CD14-positive monocyte (primary cell): ENCODE data around the gene PDE9A. TPM values are rescaled to one million over a fixed set of nuclear protein-coding genes. Genes with fewer than 3 reads are reported as not detected.

Experiments used
- DNase-seq, 3 donors: peaks; one replicate each; pipeline ENCODE4 v3.0.0-alpha.2; 2011 to 2022
- H2AFZ ChIP-seq: 2 replicates; pipeline ENCODE4 v1.6.0; 2012; ENCODE audit warnings: mild to moderate bottlenecking, low read depth, low read length, inconsistent platforms; ENCODE audit not compliant: insufficient read depth, poor library complexity, severe bottlenecking
- H3K27ac ChIP-seq, 2 donors: 1 replicate in 1 of 2; 2 replicates in 1 of 2; pipeline ENCODE4 v1.5.1; 2012 to 2013; ENCODE audit warnings: low read length in 2 of 2, control low read depth in 1 of 2, inconsistent platforms in 1 of 2, low read depth in 1 of 2, mild to moderate bottlenecking in 1 of 2
- H3K27me3 ChIP-seq, 2 donors: one replicate each; pipeline versions ENCODE4 v1.6.0 to v1.6.1; 2011 to 2013; ENCODE audit warnings: low read length in 2 of 2; ENCODE audit not compliant: control insufficient read depth in 2 of 2, insufficient read depth in 2 of 2
- H3K36me3 ChIP-seq, 2 donors: replicated peaks in 1 of 2; 1 replicate in 1 of 2; 2 replicates in 1 of 2; pipeline versions ENCODE4 v1.5.1 to v1.6.1; 2012 to 2013; ENCODE audit warnings: low read length in 2 of 2, control low read depth in 1 of 2, inconsistent platforms in 1 of 2, mild to moderate bottlenecking in 1 of 2; ENCODE audit not compliant: insufficient read depth in 2 of 2, control insufficient read depth in 1 of 2
- H3K4me1 ChIP-seq, 2 donors: 1 replicate in 1 of 2; 2 replicates in 1 of 2; pipeline versions ENCODE4 v1.5.1 to v1.6.1; 2012 to 2013; ENCODE audit warnings: low read length in 2 of 2, control low read depth in 1 of 2, inconsistent platforms in 1 of 2, mild to moderate bottlenecking in 1 of 2, moderate library complexity in 1 of 2; ENCODE audit not compliant: insufficient read depth in 2 of 2, control insufficient read depth in 1 of 2
- H3K4me2 ChIP-seq: replicated peaks from 2 replicates; pipeline ENCODE3; 2012; ENCODE audit warnings: low read length, moderate library complexity, mild to moderate bottlenecking; ENCODE audit not compliant: poor library complexity, severe bottlenecking; ENCODE audit errors: extremely low read depth
- H3K4me3 ChIP-seq, 3 experiments: fragments of 200-600 bp in 1 of 3; sonication (generic) in 1 of 3; replicated peaks in 1 of 3; 1 replicate in 2 of 3; 2 replicates in 1 of 3; pipeline ENCODE4 v1.5.1; 2011 to 2013; ENCODE audit warnings: low read length in 3 of 3, mild to moderate bottlenecking in 3 of 3, control low read depth in 2 of 3, low read depth in 2 of 3, inconsistent platforms in 1 of 3, moderate library complexity in 1 of 3
- H3K79me2 ChIP-seq: 2 replicates; pipeline ENCODE4 v1.6.0; 2012; ENCODE audit warnings: mild to moderate bottlenecking, control low read depth, inconsistent platforms, low read length, moderate library complexity; ENCODE audit not compliant: insufficient read depth
- H3K9ac ChIP-seq: 2 replicates; pipeline ENCODE4 v1.6.0; 2017; ENCODE audit warnings: low read length, mild to moderate bottlenecking; ENCODE audit not compliant: insufficient read depth, poor library complexity, severe bottlenecking
- H3K9me3 ChIP-seq, 2 donors: replicated peaks in 1 of 2; 1 replicate in 1 of 2; 2 replicates in 1 of 2; pipeline versions ENCODE4 v1.5.1 to v1.6.1; 2012 to 2013; ENCODE audit warnings: low read length in 2 of 2, control low read depth in 1 of 2; ENCODE audit not compliant: control insufficient read depth in 1 of 2, insufficient read depth in 1 of 2
- H4K20me1 ChIP-seq: 2 replicates; pipeline ENCODE4 v1.6.0; 2012; ENCODE audit warnings: mild to moderate bottlenecking, low read length, control low read depth, moderate library complexity; ENCODE audit not compliant: insufficient read depth
- H3K27ac Mint-ChIP-seq, 7 donors: one replicate each; pipeline ENCODE4 v1.8.0; 2020; ENCODE audit warnings: mild to moderate bottlenecking in 7 of 7, mixed read lengths in 7 of 7, moderate library complexity in 6 of 7, inconsistent platforms in 2 of 7
- H3K27me3 Mint-ChIP-seq, 3 donors: one replicate each; pipeline ENCODE4 v1.8.0; 2021 to 2022; ENCODE audit warnings: low read depth in 3 of 3, mild to moderate bottlenecking in 3 of 3, mixed read lengths in 3 of 3, moderate library complexity in 3 of 3, inconsistent platforms in 1 of 3
- H3K36me3 Mint-ChIP-seq, 2 donors: one replicate each; pipeline ENCODE4 v1.8.0; 2020; ENCODE audit warnings: mixed read lengths in 2 of 2, inconsistent platforms in 1 of 2, mild to moderate bottlenecking in 1 of 2
- H3K4me1 Mint-ChIP-seq: one replicate; pipeline ENCODE4 v1.8.0; 2020; ENCODE audit warnings: mild to moderate bottlenecking, mixed read lengths
- H3K4me3 Mint-ChIP-seq, 2 donors: one replicate each; pipeline ENCODE4 v1.8.0; 2020; ENCODE audit warnings: mild to moderate bottlenecking in 2 of 2, mixed read lengths in 2 of 2, moderate library complexity in 1 of 2
- H3K9me3 Mint-ChIP-seq, 7 donors: one replicate each; pipeline ENCODE4 v1.8.0; 2020 to 2022; ENCODE audit warnings: mixed read lengths in 7 of 7, mild to moderate bottlenecking in 6 of 7, moderate library complexity in 6 of 7, inconsistent platforms in 2 of 7
- WGBS: methylation state at CpG from one replicate; pipeline ENCODE4 v1.1.5; 2013; ENCODE audit warnings: missing lambda C conversion rate; ENCODE audit not compliant: insufficient coverage; 5-methylcytosine and 5-hydroxymethylcytosine counted together
- intact Hi-C, 2 donors: fragments of 100-400 bp; cut with micrococcal nuclease; formaldehyde crosslinking; loops; one replicate each; pipeline versions ENCODE4 v1.15.0 to v1.15.1; 2023
- polyA plus RNA-seq, 3 donors: library from polyadenylated mRNA; depleted of rRNA in 1 of 3; unstranded in 2 of 3; stranded (reverse) in 1 of 3; fragments of 300-500 nt in 2 of 3; fragments of >200 nt in 1 of 3; fragmentation: Illumina TruSeq in 2 of 3; gene quantifications; 1 replicate in 2 of 3; 2 replicates in 1 of 3; pipeline ENCODE4 v1.2.3, GENCODE V29; 2012 to 2021
- TF ChIP-seq, protein P1 (sequence below): fragments of 200-600 bp; IDR thresholded peaks from one replicate; pipeline ENCODE4 v1.8.0; 2022; ENCODE audit warnings: antibody characterized with exemption, mild to moderate bottlenecking

Gene PDE9A
- polyA plus RNA-seq, 3 donors = 0.05 to 0.52 TPM; not detected in 1

DNA sequence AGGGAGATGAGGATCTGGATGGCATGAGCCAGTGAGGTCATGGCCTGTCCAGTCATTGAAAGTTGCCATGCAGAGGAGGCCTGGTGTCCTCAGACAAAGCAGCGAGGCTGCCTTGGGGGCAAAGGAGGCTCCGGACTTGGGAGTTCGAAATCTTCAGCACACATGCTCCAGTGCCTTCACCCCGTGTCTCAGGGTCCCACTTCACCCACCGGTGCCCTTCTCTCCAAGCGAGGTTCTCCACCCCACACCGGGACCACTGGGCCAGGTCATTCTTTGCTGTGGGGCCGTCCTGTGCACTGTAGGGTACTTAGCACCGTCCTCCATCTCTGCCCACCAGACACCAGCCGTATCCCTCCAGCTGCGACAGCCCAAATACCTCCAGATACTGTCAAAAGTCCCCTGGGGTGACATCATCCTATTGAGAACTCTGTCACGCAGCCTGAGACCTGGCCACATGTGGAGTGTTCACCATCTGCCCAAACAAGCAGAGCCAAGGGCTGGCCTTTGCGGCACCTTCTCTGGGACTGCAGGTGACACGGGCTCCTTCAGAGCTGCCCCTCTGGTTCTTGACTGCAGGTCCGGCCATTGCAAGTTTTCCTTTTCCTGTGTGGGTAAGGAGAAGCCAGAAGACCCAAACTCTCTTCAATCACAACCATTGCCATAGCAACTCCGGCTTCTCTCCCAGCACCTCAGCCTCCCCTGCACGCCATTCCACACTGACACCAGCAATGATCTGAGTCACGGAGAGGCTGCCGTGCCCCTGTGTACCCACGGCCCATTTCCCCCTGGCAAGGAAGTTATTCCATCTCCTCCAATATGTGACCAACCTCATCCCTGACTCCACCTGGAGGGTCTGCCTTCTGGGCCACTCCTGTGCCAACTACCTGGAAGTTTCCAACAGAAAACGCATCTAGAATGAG is 20.4 kb upstream of the PDE9A start:
- peaks cover 0 to 14% of the 10 kb centered on the region in 2 donors for H3K4me1 ChIP-seq
- no peaks in the 10 kb centered on the region for H3K79me2 ChIP-seq
- H3K36me3 Mint-ChIP-seq = no peaks in the 10 kb centered on the region
- no peaks in the 10 kb centered on the region for H3K36me3 ChIP-seq
- H3K27ac Mint-ChIP-seq = peak overlapping the region in 1 of 7 donors; percentile 53
- no peak overlapping the region for H3K4me3 ChIP-seq
- TF ChIP-seq, protein P1, sequence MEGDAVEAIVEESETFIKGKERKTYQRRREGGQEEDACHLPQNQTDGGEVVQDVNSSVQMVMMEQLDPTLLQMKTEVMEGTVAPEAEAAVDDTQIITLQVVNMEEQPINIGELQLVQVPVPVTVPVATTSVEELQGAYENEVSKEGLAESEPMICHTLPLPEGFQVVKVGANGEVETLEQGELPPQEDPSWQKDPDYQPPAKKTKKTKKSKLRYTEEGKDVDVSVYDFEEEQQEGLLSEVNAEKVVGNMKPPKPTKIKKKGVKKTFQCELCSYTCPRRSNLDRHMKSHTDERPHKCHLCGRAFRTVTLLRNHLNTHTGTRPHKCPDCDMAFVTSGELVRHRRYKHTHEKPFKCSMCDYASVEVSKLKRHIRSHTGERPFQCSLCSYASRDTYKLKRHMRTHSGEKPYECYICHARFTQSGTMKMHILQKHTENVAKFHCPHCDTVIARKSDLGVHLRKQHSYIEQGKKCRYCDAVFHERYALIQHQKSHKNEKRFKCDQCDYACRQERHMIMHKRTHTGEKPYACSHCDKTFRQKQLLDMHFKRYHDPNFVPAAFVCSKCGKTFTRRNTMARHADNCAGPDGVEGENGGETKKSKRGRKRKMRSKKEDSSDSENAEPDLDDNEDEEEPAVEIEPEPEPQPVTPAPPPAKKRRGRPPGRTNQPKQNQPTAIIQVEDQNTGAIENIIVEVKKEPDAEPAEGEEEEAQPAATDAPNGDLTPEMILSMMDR = no peak
- WGBS = 94% methylated on average over 17 of the region's 21 CpGs
- no peak overlapping the region for H3K27ac ChIP-seq
- H3K27me3 ChIP-seq = no peaks in the 10 kb centered on the region
- no peaks in the 10 kb centered on the region for H4K20me1 ChIP-seq
- H3K9ac ChIP-seq = no peak overlapping the region
- H3K9me3 Mint-ChIP-seq = no peaks in the 10 kb centered on the region
- H3K4me1 Mint-ChIP-seq = peaks cover 3% of the 10 kb centered on the region
- no peaks in the 10 kb centered on the region for H3K9me3 ChIP-seq
- no peak overlapping the region for H3K4me3 Mint-ChIP-seq
- DNase-seq = no peak
- no peak overlapping the region for H3K4me2 ChIP-seq
- H2AFZ ChIP-seq = no peak overlapping the region
- peaks cover 2 to 3% (median 2%) of the 10 kb centered on the region in 3 donors for H3K27me3 Mint-ChIP-seq
- intact Hi-C loops = no loop called here

DNA sequence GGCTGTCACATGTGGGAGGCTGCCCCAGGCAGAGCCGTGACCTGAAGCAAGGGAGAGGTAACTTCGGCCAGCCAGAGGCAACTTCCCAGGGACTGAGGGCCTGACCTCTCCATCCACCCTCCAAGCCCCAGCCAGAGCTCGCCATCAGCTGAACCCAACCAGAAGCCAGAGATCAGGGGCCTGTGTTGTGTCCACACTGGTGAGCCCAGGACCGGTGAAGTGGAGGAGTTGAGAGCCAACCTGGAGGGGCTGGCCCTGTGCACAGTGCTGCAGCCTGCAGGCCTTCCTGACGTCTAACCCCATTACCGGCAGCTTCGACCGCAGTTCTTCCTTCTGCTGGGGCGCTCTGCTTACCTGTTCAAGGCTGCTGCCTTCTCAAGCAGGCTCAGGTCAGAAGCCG is 19.6 kb upstream of the PDE9A start:
- no peak for DNase-seq
- Histone ChIP-seq H3K9ac (no peak overlapping the region), H3K4me1 (peaks cover 0 to 14% of the 10 kb centered on the region in 2 donors), H3K27ac (no peak overlapping the region), H3K4me2 (no peak overlapping the region), H4K20me1 (no peaks in the 10 kb centered on the region), H2AFZ (no peak overlapping the region), H3K36me3 (no peaks in the 10 kb centered on the region), H3K27me3 (no peaks in the 10 kb centered on the region), H3K79me2 (no peaks in the 10 kb centered on the region), H3K4me3 (no peak overlapping the region), H3K9me3 (no peaks in the 10 kb centered on the region)
- H3K27me3 Mint-ChIP-seq = peaks cover 2 to 3% (median 2%) of the 10 kb centered on the region in 3 donors
- no peak overlapping the region for H3K4me3 Mint-ChIP-seq
- TF ChIP-seq, protein P1 = no peak
- no peaks in the 10 kb centered on the region for H3K9me3 Mint-ChIP-seq
- no peak overlapping the region for H3K27ac Mint-ChIP-seq
- no peaks in the 10 kb centered on the region for H3K36me3 Mint-ChIP-seq
- H3K4me1 Mint-ChIP-seq = peaks cover 3% of the 10 kb centered on the region
- intact Hi-C loops = no loop called here
- WGBS = 90% methylated on average over 3 of the region's 10 CpGs
